Panc1 (cell line): Measurements from ENCODE around the gene EXOC3L1. TPM values are rescaled to one million over a fixed set of nuclear protein-coding genes. Genes with fewer than 3 reads are reported as not detected.

Experiments used
- ATAC-seq: fragments of 200-7000 bp; cut with Tn5 transposase; 2 replicates; pipeline ENCODE4 v1.9.1; 2020; ENCODE audit warnings: mild to moderate bottlenecking, moderate library complexity
- BruUV-seq: library from RNA; stranded (reverse); fragments of 400-500 nt; replicated peaks from 2 replicates; lab custom pipeline; 2021; lab: Mats Ljungman, UMichigan
- CTCF ChIA-PET: fragments of 300-600 bp; sonication (Branson Sonifier 250); formaldehyde crosslinking; loops from one replicate; lab custom pipeline; 2022; ENCODE audit warnings: antibody characterized with exemption; lab: Charles Lee
- POLR2A ChIA-PET: fragments of 300-600 bp; sonication (Branson Sonifier 250); formaldehyde crosslinking; loops from one replicate; lab custom pipeline; 2022; ENCODE audit warnings: antibody characterized with exemption; lab: Charles Lee
- DNase-seq: peaks from one replicate; pipeline ENCODE4 v3.0.0-alpha.2; 2010; ENCODE audit warnings: low read depth, low spot score
- H3K27ac ChIP-seq: 2 replicates; pipeline ENCODE4 v1.5.1; 2011; ENCODE audit warnings: mild to moderate bottlenecking, low read length, inconsistent platforms
- H3K27me3 ChIP-seq: fragments of 200-500 bp; sonication (Bioruptor generic); 2 replicates; pipeline ENCODE4 v1.6.0; 2014; ENCODE audit warnings: low read length, inconsistent platforms; ENCODE audit not compliant: control insufficient read depth, insufficient read depth
- H3K36me3 ChIP-seq: fragments of 200-500 bp; sonication (Bioruptor generic); 2 replicates; pipeline ENCODE4 v1.5.1; 2014; ENCODE audit warnings: inconsistent platforms, mild to moderate bottlenecking, low read length, moderate library complexity; ENCODE audit not compliant: control insufficient read depth, insufficient read depth
- H3K4me1 ChIP-seq: 2 replicates; pipeline ENCODE4 v1.5.1; 2011; ENCODE audit warnings: inconsistent platforms, mild to moderate bottlenecking, low read length, moderate library complexity; ENCODE audit not compliant: control insufficient read depth, insufficient read depth
- H3K4me3 ChIP-seq, 2 experiments: 2 replicates each; pipeline ENCODE4 v1.5.1; 2011 to 2012; ENCODE audit warnings: low read depth in 2 of 2, low read length in 2 of 2, mild to moderate bottlenecking in 2 of 2, inconsistent platforms in 1 of 2, moderate library complexity in 1 of 2
- H3K9me3 ChIP-seq: fragments of 200-500 bp; sonication (Bioruptor generic); 2 replicates; pipeline ENCODE4 v1.5.1; 2014; ENCODE audit warnings: low read depth, mild to moderate bottlenecking, inconsistent platforms, low read length, moderate library complexity; ENCODE audit not compliant: control insufficient read depth, insufficient read depth
- POLR2AphosphoS5 ChIP-seq: IDR thresholded peaks from 2 replicates; pipeline ENCODE4 v1.6.1; 2012; ENCODE audit warnings: mild to moderate bottlenecking, low read depth, low read length, moderate library complexity
- SIN3A ChIP-seq: IDR thresholded peaks from 2 replicates; pipeline ENCODE4 v1.6.1; 2012; ENCODE audit warnings: low read depth, mild to moderate bottlenecking, low read length, moderate library complexity, borderline replicate concordance; ENCODE audit not compliant: insufficient read depth
- TCF7L2 ChIP-seq: IDR thresholded peaks from 2 replicates; pipeline ENCODE4 v1.6.1; 2011; ENCODE audit warnings: mild to moderate bottlenecking, low read depth, low read length, inconsistent platforms
- in situ Hi-C: cut with HindIII; loops from 2 replicates; pipeline ENCODE4 v1.10.0; 2016; ENCODE audit warnings: low sequenced_read_pairs, low pct_unique_long_range_greater_than_20kb
- intact Hi-C: fragments of 100-400 bp; cut with micrococcal nuclease; formaldehyde crosslinking; loops from one replicate; pipeline ENCODE4 v1.10.0; 2022; ENCODE audit not compliant: unreplicated experiment
- total RNA-seq: library from RNA; stranded (reverse); gene quantifications from one replicate; pipeline ENCODE4 v1.2.1, GENCODE V29; 2021; ENCODE audit not compliant: unreplicated experiment
- TF ChIP-seq, protein P1 (sequence below), 2 experiments: IDR thresholded peaks; 2 replicates each; pipeline ENCODE4 v1.6.1; 2011 to 2012; ENCODE audit warnings: low read depth in 2 of 2, control low read depth in 1 of 2, low read length in 1 of 2, mild to moderate bottlenecking in 1 of 2, moderate library complexity in 1 of 2; ENCODE audit not compliant: insufficient read depth in 1 of 2
- TF ChIP-seq, protein P2 (sequence below): fragments of 450-650 bp; IDR thresholded peaks from 2 replicates; pipeline ENCODE4 v1.5.1; 2017; ENCODE audit warnings: mild to moderate bottlenecking

The EXOC3L1 gene
- total RNA-seq, 1 experiment from 2014 or later, result 0.41 TPM

DNA sequence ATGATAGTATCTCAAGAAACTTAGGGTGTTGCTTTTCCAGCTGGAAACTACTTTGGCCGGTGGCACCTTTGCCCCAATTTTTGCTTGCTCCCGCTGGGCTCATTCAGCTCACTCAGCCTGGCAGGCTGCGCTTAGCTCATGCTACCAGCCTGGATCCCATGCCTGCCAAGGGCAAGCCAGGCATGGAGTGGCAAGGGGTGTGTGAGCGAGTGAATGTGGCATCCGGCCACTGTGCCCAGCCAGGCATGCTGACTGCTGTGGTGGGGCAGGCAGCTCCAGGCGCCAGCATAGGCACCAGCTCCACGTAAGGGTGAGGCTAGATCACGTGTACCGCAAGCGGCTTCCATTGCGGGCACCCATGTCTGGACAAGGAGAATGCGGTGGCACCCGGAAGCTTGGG is 48.5 kb downstream of the EXOC3L1 start:
- intact Hi-C loops, result no loop called here
- DNase-seq (no peak), ATAC-seq (no peak)
- BruUV-seq, result no TSS peak
- Histone ChIP-seq H3K4me1 (no peaks in the 10 kb centered on the region), H3K27ac (no peak overlapping the region), H3K36me3 (peaks cover 5% of the 10 kb centered on the region; the same call in 1 of the 2 replicates), H3K4me3 (no peak overlapping the region), H3K9me3 (no peaks in the 10 kb centered on the region), H3K27me3 (no peaks in the 10 kb centered on the region)
- TF ChIP-seq, protein P1, sequence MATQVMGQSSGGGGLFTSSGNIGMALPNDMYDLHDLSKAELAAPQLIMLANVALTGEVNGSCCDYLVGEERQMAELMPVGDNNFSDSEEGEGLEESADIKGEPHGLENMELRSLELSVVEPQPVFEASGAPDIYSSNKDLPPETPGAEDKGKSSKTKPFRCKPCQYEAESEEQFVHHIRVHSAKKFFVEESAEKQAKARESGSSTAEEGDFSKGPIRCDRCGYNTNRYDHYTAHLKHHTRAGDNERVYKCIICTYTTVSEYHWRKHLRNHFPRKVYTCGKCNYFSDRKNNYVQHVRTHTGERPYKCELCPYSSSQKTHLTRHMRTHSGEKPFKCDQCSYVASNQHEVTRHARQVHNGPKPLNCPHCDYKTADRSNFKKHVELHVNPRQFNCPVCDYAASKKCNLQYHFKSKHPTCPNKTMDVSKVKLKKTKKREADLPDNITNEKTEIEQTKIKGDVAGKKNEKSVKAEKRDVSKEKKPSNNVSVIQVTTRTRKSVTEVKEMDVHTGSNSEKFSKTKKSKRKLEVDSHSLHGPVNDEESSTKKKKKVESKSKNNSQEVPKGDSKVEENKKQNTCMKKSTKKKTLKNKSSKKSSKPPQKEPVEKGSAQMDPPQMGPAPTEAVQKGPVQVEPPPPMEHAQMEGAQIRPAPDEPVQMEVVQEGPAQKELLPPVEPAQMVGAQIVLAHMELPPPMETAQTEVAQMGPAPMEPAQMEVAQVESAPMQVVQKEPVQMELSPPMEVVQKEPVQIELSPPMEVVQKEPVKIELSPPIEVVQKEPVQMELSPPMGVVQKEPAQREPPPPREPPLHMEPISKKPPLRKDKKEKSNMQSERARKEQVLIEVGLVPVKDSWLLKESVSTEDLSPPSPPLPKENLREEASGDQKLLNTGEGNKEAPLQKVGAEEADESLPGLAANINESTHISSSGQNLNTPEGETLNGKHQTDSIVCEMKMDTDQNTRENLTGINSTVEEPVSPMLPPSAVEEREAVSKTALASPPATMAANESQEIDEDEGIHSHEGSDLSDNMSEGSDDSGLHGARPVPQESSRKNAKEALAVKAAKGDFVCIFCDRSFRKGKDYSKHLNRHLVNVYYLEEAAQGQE (IDR thresholded peaks at IDR 0.05; ENCODE audit: insufficient read depth in 1 of 2, low read depth in 2 of 2, low read length in 1 of 2), result no peak
- TF ChIP-seq, protein P2, sequence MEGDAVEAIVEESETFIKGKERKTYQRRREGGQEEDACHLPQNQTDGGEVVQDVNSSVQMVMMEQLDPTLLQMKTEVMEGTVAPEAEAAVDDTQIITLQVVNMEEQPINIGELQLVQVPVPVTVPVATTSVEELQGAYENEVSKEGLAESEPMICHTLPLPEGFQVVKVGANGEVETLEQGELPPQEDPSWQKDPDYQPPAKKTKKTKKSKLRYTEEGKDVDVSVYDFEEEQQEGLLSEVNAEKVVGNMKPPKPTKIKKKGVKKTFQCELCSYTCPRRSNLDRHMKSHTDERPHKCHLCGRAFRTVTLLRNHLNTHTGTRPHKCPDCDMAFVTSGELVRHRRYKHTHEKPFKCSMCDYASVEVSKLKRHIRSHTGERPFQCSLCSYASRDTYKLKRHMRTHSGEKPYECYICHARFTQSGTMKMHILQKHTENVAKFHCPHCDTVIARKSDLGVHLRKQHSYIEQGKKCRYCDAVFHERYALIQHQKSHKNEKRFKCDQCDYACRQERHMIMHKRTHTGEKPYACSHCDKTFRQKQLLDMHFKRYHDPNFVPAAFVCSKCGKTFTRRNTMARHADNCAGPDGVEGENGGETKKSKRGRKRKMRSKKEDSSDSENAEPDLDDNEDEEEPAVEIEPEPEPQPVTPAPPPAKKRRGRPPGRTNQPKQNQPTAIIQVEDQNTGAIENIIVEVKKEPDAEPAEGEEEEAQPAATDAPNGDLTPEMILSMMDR, result no peak
- no peak for TF ChIP-seq TCF7L2
- TF ChIP-seq SIN3A, result no peak
- ChIA-PET POLR2A (no interaction called here), CTCF (interaction anchor here (0.6 to 1.0 kb wide), 2 partner anchors 12 to 13 kb away, joined by 6 to 7 read pairs; no protein-coding TSS in a partner anchor)
- in situ Hi-C loops, result no loop called here

GRCh38 chr16:67137605-67138004 is 52.3 kb downstream of the EXOC3L1 start:
- Histone ChIP-seq H3K27me3 (no peaks in the 10 kb centered on the region), H3K4me1 (no peaks in the 10 kb centered on the region), H3K27ac (no peak overlapping the region), H3K9me3 (no peaks in the 10 kb centered on the region), H3K36me3 (no peaks in the 10 kb centered on the region; the same call in none of the 2 replicates), H3K4me3 (no peak overlapping the region)
- no peak for TF ChIP-seq SIN3A
- TF ChIP-seq, protein P2, result no peak
- TF ChIP-seq POLR2AphosphoS5, result no peak
- no peak for TF ChIP-seq TCF7L2
- TF ChIP-seq, protein P1 (IDR thresholded peaks at IDR 0.05; ENCODE audit: insufficient read depth in 1 of 2, low read depth in 2 of 2, low read length in 1 of 2), result no peak
- no peak for DNase-seq
- POLR2A ChIA-PET, result interaction anchor here (0.7 kb wide), 1 partner anchor 30 kb away, joined by 4 read pairs; no protein-coding TSS in a partner anchor
- in situ Hi-C loops, result no loop called here
- ATAC-seq, result no peak
- no TSS peak for BruUV-seq
- CTCF ChIA-PET, result no interaction called here
- intact Hi-C loops, result no loop called here
